MCF 10A (cell line): ENCODE results near the gene SNAI3. TPM values are rescaled to one million over a fixed set of nuclear protein-coding genes. Genes with fewer than 3 reads are reported as not detected.

Experiments used
- BruUV-seq: library from RNA; stranded (reverse); fragments of 400-500 nt; replicated peaks from 2 replicates; lab custom pipeline; 2021; lab: Mats Ljungman, UMichigan
- CTCF ChIA-PET: fragments of 300-600 bp; sonication (Branson Sonifier 250); formaldehyde crosslinking; extraction: SDS; loops from one replicate; lab custom pipeline; 2021; ENCODE audit warnings: antibody characterized with exemption, inconsistent platforms; lab: Yijun Ruan, JAX
- POLR2A ChIA-PET: fragments of 300-600, 350-650 bp; sonication (Branson Sonifier 250); formaldehyde crosslinking; extraction: SDS; loops from one replicate; lab custom pipeline; 2020; ENCODE audit warnings: antibody characterized with exemption, inconsistent platforms; lab: Yijun Ruan, JAX
- DNase-seq: peaks from one replicate; pipeline ENCODE4 v3.0.0-alpha.2; 2018; ENCODE audit not compliant: unreplicated experiment
- H3K27ac Mint-ChIP-seq: one replicate; pipeline ENCODE4 v1.8.0; 2022; ENCODE audit warnings: mild to moderate bottlenecking, low read depth, mixed read lengths; ENCODE audit not compliant: unreplicated experiment
- H3K27me3 Mint-ChIP-seq: one replicate; pipeline ENCODE4 v1.8.0; 2022; ENCODE audit warnings: mixed read lengths; ENCODE audit not compliant: insufficient read depth, unreplicated experiment
- H3K36me3 Mint-ChIP-seq: one replicate; pipeline ENCODE4 v1.8.0; 2022; ENCODE audit warnings: mild to moderate bottlenecking, moderate library complexity, mixed read lengths; ENCODE audit not compliant: insufficient read depth, unreplicated experiment
- H3K4me1 Mint-ChIP-seq: one replicate; pipeline ENCODE4 v1.8.0; 2022; ENCODE audit warnings: mixed read lengths; ENCODE audit not compliant: insufficient read depth, unreplicated experiment
- H3K4me3 Mint-ChIP-seq: one replicate; pipeline ENCODE4 v1.8.0; 2022; ENCODE audit warnings: mild to moderate bottlenecking, moderate library complexity, mixed read lengths; ENCODE audit not compliant: unreplicated experiment
- H3K9me3 Mint-ChIP-seq: one replicate; pipeline ENCODE4 v1.8.0; 2022; ENCODE audit warnings: mixed read lengths; ENCODE audit not compliant: unreplicated experiment
- CTCF ChIP-seq: fragments of 200-600 bp; IDR thresholded peaks from one replicate; pipeline ENCODE4 v1.8.0; 2022; ENCODE audit warnings: antibody characterized with exemption, mild to moderate bottlenecking; ENCODE audit not compliant: unreplicated experiment
- intact Hi-C: fragments of 100-400 bp; cut with micrococcal nuclease; formaldehyde crosslinking; loops from 2 replicates; pipeline ENCODE4 v1.14.1; 2022
- total RNA-seq: library from RNA; stranded (reverse); gene quantifications from 2 replicates; pipeline ENCODE4 v1.2.3, GENCODE V29; 2022

The SNAI3 gene
- total RNA-seq, 1 experiment from 2014 or later, result not detected

DNA sequence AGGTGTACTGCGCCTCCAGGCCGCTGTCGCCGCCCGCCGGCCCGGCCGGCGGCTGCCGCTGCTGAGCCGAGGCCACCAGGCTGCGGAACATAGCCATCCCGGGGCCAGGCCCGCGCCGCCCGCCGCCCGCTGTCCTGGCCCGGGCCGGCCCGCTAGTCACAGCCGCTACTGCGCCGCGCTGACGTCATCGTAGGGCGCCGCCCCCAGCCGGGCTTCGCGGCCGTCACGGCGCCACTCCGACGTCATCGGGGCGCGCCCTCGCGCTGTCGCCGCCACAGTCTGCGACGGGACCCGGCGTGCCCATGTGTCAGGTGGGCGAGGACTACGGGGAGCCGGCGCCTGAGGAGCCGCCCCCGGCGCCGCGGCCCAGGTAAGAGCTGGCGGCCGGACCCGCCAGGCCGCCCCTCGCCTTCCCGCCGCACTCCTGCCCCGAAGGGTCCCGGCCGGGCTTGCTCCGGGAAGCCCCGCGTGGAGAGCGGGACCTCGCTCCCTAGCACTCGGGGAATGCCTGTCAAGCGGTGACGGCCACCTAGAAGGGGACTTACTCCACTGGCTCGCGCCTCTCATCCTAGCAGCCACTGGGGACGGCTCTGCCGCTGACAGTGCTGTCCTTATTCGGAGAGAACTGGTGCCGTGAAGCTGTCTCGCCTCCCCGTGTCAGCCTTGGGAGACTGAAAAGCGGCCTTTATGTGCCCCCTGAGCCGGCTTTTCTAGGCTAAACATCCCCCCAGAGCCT lies 20.1 kb upstream of the SNAI3 start, which contains the start of the genes CTU2 and RNF166:
TSS of gene CTU2 (plus strand) at position 275 of the 736 bp plus-strand sequence. CDS start at position 303, 28 bp downstream.
TSS of gene RNF166 (minus strand) at position 180 of the 736 bp plus-strand sequence. CDS start at position 97, 83 bp downstream.
- Mint-ChIP-seq H3K4me3 (peak within 1 kb of the TSS; percentile 75), H3K4me1 (peaks cover 14% of the 10 kb centered on the region), H3K27me3 (no peaks in the 10 kb centered on the region), H3K36me3 (peaks cover 9% of the 10 kb centered on the region), H3K27ac (peak within 1 kb of the TSS; percentile 73), H3K9me3 (no peaks in the 10 kb centered on the region)
- TF ChIP-seq CTCF, result no peak
- ChIA-PET POLR2A (interaction anchor here (1.0 to 2.6 kb wide), 10 partner anchors 10 to 151 kb away, joined by 3 to 12 read pairs (median 3); partner anchors contain the start of genes GALNS, MVD, PIEZO1 and TRAPPC2L), CTCF (interaction anchor here (0.5 to 1.9 kb wide), 3 partner anchors 31 to 466 kb away, joined by 3 to 8 read pairs (median 6); no protein-coding TSS in a partner anchor)
- no TSS peak for BruUV-seq
- intact Hi-C loops, result no loop called here
- DNase-seq, result peak; percentile 79

DNA sequence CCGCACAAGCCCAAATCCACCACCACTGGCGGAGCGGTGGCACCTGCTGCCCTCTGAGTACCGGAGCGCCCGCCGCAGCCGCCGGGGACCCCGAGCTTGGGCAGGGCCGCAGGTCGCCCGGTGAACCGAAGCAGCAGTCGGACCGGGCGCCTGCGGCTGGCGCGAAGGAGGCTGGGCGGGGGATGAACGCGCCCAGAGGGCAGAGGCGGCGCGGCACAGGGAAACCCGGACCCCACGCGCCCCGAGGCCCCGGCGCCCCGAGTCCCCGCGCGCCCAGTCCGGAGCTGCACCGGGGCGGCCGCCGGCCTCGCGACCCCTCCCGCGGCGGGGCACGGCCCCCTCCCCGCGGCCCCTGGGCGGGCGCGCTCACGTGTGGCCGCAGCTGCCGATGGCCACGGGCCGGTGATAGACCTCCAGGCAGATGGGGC lies 19.5 kb upstream of the SNAI3 start:
- no peaks in the 10 kb centered on the region for H3K27me3 Mint-ChIP-seq
- H3K9me3 Mint-ChIP-seq, result no peaks in the 10 kb centered on the region
- no peak for DNase-seq
- intact Hi-C loops, result no loop called here
- no peak for TF ChIP-seq CTCF
- peak overlapping the region; percentile 75 for H3K4me3 Mint-ChIP-seq
- H3K4me1 Mint-ChIP-seq, result peaks cover 14% of the 10 kb centered on the region
- no TSS peak for BruUV-seq
- ChIA-PET POLR2A (interaction anchor here (1.3 to 2.6 kb wide), 5 partner anchors 9 to 135 kb away, joined by 3 to 12 read pairs (median 4); partner anchors contain the start of gene ZC3H18), CTCF (interaction anchor here (0.5 to 1.3 kb wide), 2 partner anchors 32 to 467 kb away, joined by 3 read pairs; no protein-coding TSS in a partner anchor)
- H3K36me3 Mint-ChIP-seq, result peaks cover 9% of the 10 kb centered on the region
- H3K27ac Mint-ChIP-seq, result no peak overlapping the region

DNA sequence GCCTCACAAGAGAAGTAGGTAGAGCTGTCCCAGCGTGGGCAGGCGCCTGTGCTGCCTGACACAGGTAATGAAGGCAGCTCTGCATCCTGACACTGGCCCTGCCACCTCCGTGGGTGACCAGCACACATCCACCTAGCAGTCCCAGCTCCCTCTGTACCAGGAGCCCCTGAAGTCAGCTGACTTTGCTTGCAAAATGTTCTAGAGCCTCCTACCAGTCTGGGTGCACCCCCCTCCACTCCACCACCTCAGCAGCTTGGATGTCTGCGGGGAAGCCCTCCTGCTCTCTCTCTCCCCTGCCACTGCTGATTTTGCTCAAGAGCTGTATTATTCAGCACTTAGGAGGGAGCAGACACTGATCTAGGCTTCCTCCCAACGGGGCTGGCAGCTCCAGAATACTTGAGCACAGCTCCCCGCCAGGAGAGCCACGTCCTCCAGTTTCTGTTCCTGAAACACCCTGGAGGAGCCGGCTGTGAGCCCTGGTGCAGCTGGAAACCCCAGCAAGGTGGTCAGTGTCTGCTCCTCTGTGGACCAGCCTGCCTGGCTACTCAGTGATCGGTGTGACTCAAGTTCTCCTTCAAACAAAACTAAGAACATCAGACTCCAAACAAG lies 18.9 kb upstream of the SNAI3 start:
- no peaks in the 10 kb centered on the region for H3K9me3 Mint-ChIP-seq
- H3K36me3 Mint-ChIP-seq, result peaks cover 9% of the 10 kb centered on the region
- intact Hi-C loops, result no loop called here
- H3K27ac Mint-ChIP-seq, result no peak overlapping the region
- H3K27me3 Mint-ChIP-seq, result no peaks in the 10 kb centered on the region
- no peak for TF ChIP-seq CTCF
- TSS peak; percentile 42 for BruUV-seq
- DNase-seq, result no peak
- peak overlapping the region; percentile 75 for H3K4me3 Mint-ChIP-seq
- peaks cover 14% of the 10 kb centered on the region for H3K4me1 Mint-ChIP-seq
- CTCF ChIA-PET, result interaction anchor here (0.5 to 1.3 kb wide), 3 partner anchors 32 to 1391 kb away, joined by 3 read pairs; no protein-coding TSS in a partner anchor
- POLR2A ChIA-PET, result interaction anchor here (0.6 to 2.6 kb wide), 8 partner anchors 9 to 1212 kb away, joined by 3 to 12 read pairs (median 4); partner anchors contain the start of gene ZC3H18
